GM12892 (cell line): Measurements from ENCODE around the gene PRR5.

Source experiments
- POLR2A ChIP-seq: IDR thresholded peaks from 2 replicates; pipeline ENCODE4 v1.6.1; 2011; ENCODE audit warnings: low read depth, low read length, control low read depth
- POLR2AphosphoS5 ChIP-seq: IDR thresholded peaks from 2 replicates; pipeline ENCODE4 v1.6.1; 2011; ENCODE audit warnings: low read depth, low read length, control low read depth

GRCh38 chr22:44668886-44669521, 33.0 kb upstream of the PRR5 start:
- TF ChIP-seq POLR2AphosphoS5 (no peak), POLR2A (no peak)
